HCT116 (cell line): ENCODE results near the gene GAPT. TPM values are rescaled to one million over a fixed set of nuclear protein-coding genes. Genes with fewer than 3 reads are reported as not detected.

Experiments
- ATAC-seq: fragments of 200-7000 bp; cut with Tn5 transposase; 2 replicates; pipeline ENCODE4 v1.9.1; 2020; ENCODE audit warnings: mild to moderate bottlenecking, moderate library complexity
- BruUV-seq: library from RNA; stranded (reverse); fragments of 400-500 nt; replicated peaks from 2 replicates; lab custom pipeline; 2021; lab: Mats Ljungman, UMichigan
- CTCF ChIA-PET: fragments of 300-600 bp; sonication (Branson Sonifier 250); formaldehyde crosslinking; loops from one replicate; lab custom pipeline; 2021; ENCODE audit warnings: antibody characterized with exemption; lab: Charles Lee
- POLR2A ChIA-PET: fragments of 300-600, 350-600 bp; sonication (Branson Sonifier 250); formaldehyde crosslinking; loops from one replicate; lab custom pipeline; 2021; ENCODE audit warnings: antibody characterized with exemption; lab: Charles Lee
- RAD21 ChIA-PET, 2 experiments: fragments of 300-600 bp; sonication (Branson Sonifier 250); formaldehyde crosslinking; loops; one replicate each; lab custom pipeline; 2023; ENCODE audit warnings: low total read pairs in 2 of 2; ENCODE audit not compliant: uncharacterized antibody in 2 of 2, unreplicated experiment in 2 of 2, low non-redundant PET in 1 of 2; lab: Charles Lee
- DNase-seq: peaks from one replicate; pipeline ENCODE4 v3.0.0-alpha.2; 2010; ENCODE audit warnings: low read depth, low spot score
- H2AFZ ChIP-seq: fragments of 200-600 bp; shearing (Covaris generic), sonication (generic); 2 replicates; pipeline ENCODE4 v1.6.1; 2017; ENCODE audit warnings: low read depth, mixed run types, mixed read lengths, antibody characterized with exemption, low read length; ENCODE audit not compliant: poor library complexity, severe bottlenecking
- H3K27ac ChIP-seq: 2 replicates; pipeline ENCODE4 v1.5.1; 2012; ENCODE audit warnings: low read depth, low read length
- H3K27me3 ChIP-seq: fragments of 200-600 bp; sonication (generic); 2 replicates; pipeline ENCODE4 v1.6.1; 2016; ENCODE audit warnings: mixed run types, low read length, mixed read lengths; ENCODE audit not compliant: insufficient read depth
- H3K36me3 ChIP-seq, 2 experiments: fragments of 200-500 bp in 1 of 2; fragments of 200-600 bp in 1 of 2; sonication (Bioruptor generic) in 1 of 2; sonication (generic) in 1 of 2; 2 replicates each; pipeline versions ENCODE4 v1.5.1 to v1.6.1; 2014 to 2016; ENCODE audit warnings: low read length in 2 of 2, inconsistent platforms in 1 of 2, mixed read lengths in 1 of 2, mixed run types in 1 of 2; ENCODE audit not compliant: insufficient read depth in 2 of 2, control insufficient read depth in 1 of 2
- H3K4me1 ChIP-seq, 2 experiments: fragments of 200-600 bp in 1 of 2; sonication (generic) in 1 of 2; 2 replicates each; pipeline versions ENCODE4 v1.5.1 to v1.6.1; 2012 to 2017; ENCODE audit warnings: low read length in 2 of 2, inconsistent platforms in 1 of 2, mild to moderate bottlenecking in 1 of 2, mixed read lengths in 1 of 2, mixed run types in 1 of 2, moderate library complexity in 1 of 2; ENCODE audit not compliant: insufficient read depth in 2 of 2, control insufficient read depth in 1 of 2
- H3K4me2 ChIP-seq: fragments of 200-600 bp; sonication (generic); 2 replicates; pipeline ENCODE4 v1.6.1; 2017; ENCODE audit warnings: mixed run types, low read length, mixed read lengths
- H3K4me3 ChIP-seq, 2 experiments: fragments of 200-600 bp in 1 of 2; sonication (generic) in 1 of 2; replicated peaks in 1 of 2; 2 replicates each; pipeline ENCODE4 v1.5.1; 2011 to 2016; ENCODE audit warnings: low read length in 2 of 2, control low read depth in 1 of 2, low read depth in 1 of 2, mild to moderate bottlenecking in 1 of 2, mixed read lengths in 1 of 2, mixed run types in 1 of 2
- H3K79me2 ChIP-seq: fragments of 200-600 bp; sonication (generic); 2 replicates; pipeline ENCODE4 v1.6.1; 2017; ENCODE audit warnings: mild to moderate bottlenecking, mixed run types, low read length, moderate library complexity, mixed read lengths; ENCODE audit not compliant: insufficient read depth
- H3K9ac ChIP-seq: fragments of 200-600 bp; sonication (generic); 2 replicates; pipeline ENCODE4 v1.6.1; 2016; ENCODE audit warnings: low read length, mixed read lengths
- H3K9me2 ChIP-seq: fragments of 200-600 bp; sonication (generic), shearing (Covaris generic); 2 replicates; pipeline ENCODE4 v1.6.1; 2017; ENCODE audit warnings: mixed run types, mild to moderate bottlenecking, moderate library complexity; ENCODE audit not compliant: insufficient read depth
- H3K9me3 ChIP-seq, 2 experiments: fragments of 200-500 bp in 1 of 2; fragments of 200-600 bp in 1 of 2; sonication (Bioruptor generic) in 1 of 2; sonication (generic) in 1 of 2; 2 replicates each; pipeline ENCODE4 v1.6.1; 2014 to 2017; ENCODE audit warnings: low read length in 2 of 2, mixed read lengths in 2 of 2, inconsistent platforms in 1 of 2, low read depth in 1 of 2, mild to moderate bottlenecking in 1 of 2, mixed run types in 1 of 2, moderate library complexity in 1 of 2; ENCODE audit not compliant: control insufficient read depth in 1 of 2, insufficient read depth in 1 of 2
- H4K20me1 ChIP-seq: fragments of 200-600 bp; sonication (generic), shearing (Covaris generic); 2 replicates; pipeline ENCODE4 v1.6.1; 2017; ENCODE audit warnings: mixed run types, mild to moderate bottlenecking, moderate library complexity; ENCODE audit not compliant: insufficient read depth
- ATF3 ChIP-seq: IDR thresholded peaks from 2 replicates; pipeline ENCODE4 v1.6.1; 2012
- CEBPB ChIP-seq: IDR thresholded peaks from 2 replicates; pipeline ENCODE4 v1.6.1; 2012; ENCODE audit warnings: low read depth
- EGR1 ChIP-seq: IDR thresholded peaks from 2 replicates; pipeline ENCODE4 v1.6.1; 2012; ENCODE audit warnings: low read depth
- ELF1 ChIP-seq: IDR thresholded peaks from 2 replicates; pipeline ENCODE4 v1.6.1; 2012; ENCODE audit warnings: low read depth, borderline replicate concordance
- EZH2 ChIP-seq: fragments of 200-600 bp; sonication (generic); IDR thresholded peaks from 2 replicates; pipeline ENCODE4 v1.6.1; 2017; ENCODE audit warnings: antibody characterized with exemption, mixed run types
- EZH2phosphoT487 ChIP-seq: fragments of 200-600 bp; IDR thresholded peaks from 2 replicates; pipeline ENCODE4 v1.6.1; 2018; ENCODE audit warnings: antibody characterized with exemption, borderline replicate concordance
- FOSL1 ChIP-seq: IDR thresholded peaks from 2 replicates; pipeline ENCODE4 v1.6.1; 2012; ENCODE audit warnings: low read depth
- MAX ChIP-seq: IDR thresholded peaks from 2 replicates; pipeline ENCODE4 v1.6.1; 2012
- POLR2A ChIP-seq: IDR thresholded peaks from 2 replicates; pipeline ENCODE4 v1.7.0; 2011; ENCODE audit warnings: borderline replicate concordance; ENCODE audit not compliant: insufficient read depth, insufficient read length; ENCODE audit errors: extremely low read depth
- POLR2AphosphoS5 ChIP-seq: IDR thresholded peaks from 2 replicates; pipeline ENCODE4 v1.6.1; 2011; ENCODE audit warnings: mild to moderate bottlenecking, low read depth, low read length, moderate library complexity
- REST ChIP-seq: IDR thresholded peaks from 2 replicates; pipeline ENCODE4 v1.6.1; 2012; ENCODE audit warnings: low read depth
- SIN3A ChIP-seq: IDR thresholded peaks from 2 replicates; pipeline ENCODE4 v1.6.1; 2012; ENCODE audit warnings: low read depth
- TCF7L2 ChIP-seq: IDR thresholded peaks from 2 replicates; pipeline ENCODE4 v1.7.0; 2011; ENCODE audit warnings: borderline replicate concordance, inconsistent platforms; ENCODE audit not compliant: insufficient read depth, insufficient read length; ENCODE audit errors: extremely low read depth
- ZBTB33 ChIP-seq: IDR thresholded peaks from 2 replicates; pipeline ENCODE4 v1.6.1; 2011; ENCODE audit warnings: mild to moderate bottlenecking, low read length, moderate library complexity; ENCODE audit not compliant: insufficient replicate concordance; ENCODE audit errors: extremely low read depth
- ZFX ChIP-seq: fragments of 450-650 bp; IDR thresholded peaks from 2 replicates; pipeline ENCODE4 v1.6.1; 2017
- ZNF274 ChIP-seq: fragments of 200-500 bp; sonication (Bioruptor generic); IDR thresholded peaks from 2 replicates; pipeline ENCODE4 v1.6.1; 2014; ENCODE audit warnings: mild to moderate bottlenecking, low read depth, low read length, inconsistent platforms
- intact Hi-C: fragments of 100-400 bp; cut with micrococcal nuclease; formaldehyde crosslinking; loops from 2 replicates; pipeline ENCODE4 v1.10.0; 2022
- total RNA-seq: library from RNA; stranded (reverse); gene quantifications from one replicate; pipeline ENCODE4 v1.2.1, GENCODE V29; 2021; ENCODE audit not compliant: unreplicated experiment

Gene GAPT
- total RNA-seq, 1 experiment from 2014 or later, result not detected

GRCh38 chr5:58455480-58455879 is 35.8 kb upstream of the GAPT start:
- peaks cover 39% of the 10 kb centered on the region; the same call in 1 of the 2 replicates for H4K20me1 ChIP-seq
- no TSS peak for BruUV-seq
- no peak for DNase-seq

More at GRCh38 chr5:58455480-58455879, 35.8 kb upstream of the GAPT start:
- ChIA-PET POLR2A (no interaction called here), RAD21 (no interaction called here), CTCF (no interaction called here)
- H3K36me3 ChIP-seq, result peaks cover 46 to 50% of the 10 kb centered on the region in 2 experiments
- H3K27me3 ChIP-seq, result no peaks in the 10 kb centered on the region
- no peak overlapping the region for H3K4me3 ChIP-seq
- no peak overlapping the region for H3K4me2 ChIP-seq
- intact Hi-C loops, result no loop called here
- H3K9me2 ChIP-seq, result no peaks in the 10 kb centered on the region
- peaks cover 0 to 24% of the 10 kb centered on the region in 2 experiments; a peak in 2 of 4 replicates for H3K4me1 ChIP-seq
- no peaks in the 10 kb centered on the region for H3K9me3 ChIP-seq
- TF ChIP-seq EZH2phosphoT487 (no peak), POLR2A (no peak), EZH2 (no peak), ZFX (no peak), ZBTB33 (no peak), REST (no peak), EGR1 (no peak), ATF3 (no peak), POLR2AphosphoS5 (no peak), FOSL1 (no peak), TCF7L2 (no peak), CEBPB (no peak), ELF1 (no peak), ZNF274 (no peak), MAX (no peak), SIN3A (no peak)
- no peak overlapping the region for H3K9ac ChIP-seq
- no peak for ATAC-seq
- no peak overlapping the region for H3K27ac ChIP-seq
- peaks cover 57% of the 10 kb centered on the region for H3K79me2 ChIP-seq
- no peak overlapping the region for H2AFZ ChIP-seq
